Measurements from ENCODE around the gene TMEM132D.

GRCh38 chr12:129269756-129270495 lies 633.9 kb downstream of the TMEM132D start:
- no peak for TF ChIP-seq CTCF (IDR thresholded peaks at IDR 0.05)
- no peak for TF ChIP-seq POLR2A (IDR thresholded peaks at IDR 0.05)
